Measurements from ENCODE around the gene RHBDF2. TPM values are rescaled to one million over a fixed set of nuclear protein-coding genes. Genes with fewer than 3 reads are reported as not detected.
"Not testable (repeated sequence)": the region's sequence is repeated elsewhere in the genome, so short reads cannot be mapped to it uniquely, and the experiment has no call there.

Gene RHBDF2
- total RNA-seq, 1 donor from 2014 or later: 12.3 TPM

DNA sequence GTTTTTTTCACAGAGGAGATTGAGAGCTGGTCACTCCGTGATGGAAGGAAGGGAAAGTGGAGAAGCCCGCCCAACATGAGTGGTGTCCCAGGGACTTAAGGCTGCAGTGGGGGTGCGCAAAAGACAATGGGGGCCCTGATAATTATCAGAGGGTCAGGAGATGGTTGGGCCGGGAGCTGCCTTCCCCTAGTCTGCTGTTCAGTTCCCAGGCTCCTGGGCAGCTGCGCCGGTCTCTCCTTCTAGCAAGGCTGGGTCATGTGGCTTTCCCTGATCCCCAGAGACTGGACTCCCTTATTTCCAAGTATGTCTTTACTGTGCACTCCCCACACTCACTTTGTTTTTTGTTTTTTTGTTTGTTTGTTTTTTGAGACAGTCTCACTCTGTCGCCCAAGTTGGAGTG, 20.0 kb upstream of the RHBDF2 start:
- H3K27ac Mint-ChIP-seq: no peak overlapping the region
- H3K36me3 Mint-ChIP-seq: no peaks in the 10 kb centered on the region
- no peak for DNase-seq (ENCODE audit: extremely low spot score, unreplicated experiment)
- TF ChIP-seq, protein P1, sequence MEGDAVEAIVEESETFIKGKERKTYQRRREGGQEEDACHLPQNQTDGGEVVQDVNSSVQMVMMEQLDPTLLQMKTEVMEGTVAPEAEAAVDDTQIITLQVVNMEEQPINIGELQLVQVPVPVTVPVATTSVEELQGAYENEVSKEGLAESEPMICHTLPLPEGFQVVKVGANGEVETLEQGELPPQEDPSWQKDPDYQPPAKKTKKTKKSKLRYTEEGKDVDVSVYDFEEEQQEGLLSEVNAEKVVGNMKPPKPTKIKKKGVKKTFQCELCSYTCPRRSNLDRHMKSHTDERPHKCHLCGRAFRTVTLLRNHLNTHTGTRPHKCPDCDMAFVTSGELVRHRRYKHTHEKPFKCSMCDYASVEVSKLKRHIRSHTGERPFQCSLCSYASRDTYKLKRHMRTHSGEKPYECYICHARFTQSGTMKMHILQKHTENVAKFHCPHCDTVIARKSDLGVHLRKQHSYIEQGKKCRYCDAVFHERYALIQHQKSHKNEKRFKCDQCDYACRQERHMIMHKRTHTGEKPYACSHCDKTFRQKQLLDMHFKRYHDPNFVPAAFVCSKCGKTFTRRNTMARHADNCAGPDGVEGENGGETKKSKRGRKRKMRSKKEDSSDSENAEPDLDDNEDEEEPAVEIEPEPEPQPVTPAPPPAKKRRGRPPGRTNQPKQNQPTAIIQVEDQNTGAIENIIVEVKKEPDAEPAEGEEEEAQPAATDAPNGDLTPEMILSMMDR (conservative IDR thresholded peaks at IDR 0.05): no peak
- peaks cover 33% of the 10 kb centered on the region for H3K27me3 Mint-ChIP-seq
- H3K4me1 Mint-ChIP-seq (ENCODE audit: unreplicated experiment): peaks cover 15% of the 10 kb centered on the region
- no peak overlapping the region for H3K4me3 Mint-ChIP-seq
- H3K9me3 Mint-ChIP-seq: no peaks in the 10 kb centered on the region

DNA sequence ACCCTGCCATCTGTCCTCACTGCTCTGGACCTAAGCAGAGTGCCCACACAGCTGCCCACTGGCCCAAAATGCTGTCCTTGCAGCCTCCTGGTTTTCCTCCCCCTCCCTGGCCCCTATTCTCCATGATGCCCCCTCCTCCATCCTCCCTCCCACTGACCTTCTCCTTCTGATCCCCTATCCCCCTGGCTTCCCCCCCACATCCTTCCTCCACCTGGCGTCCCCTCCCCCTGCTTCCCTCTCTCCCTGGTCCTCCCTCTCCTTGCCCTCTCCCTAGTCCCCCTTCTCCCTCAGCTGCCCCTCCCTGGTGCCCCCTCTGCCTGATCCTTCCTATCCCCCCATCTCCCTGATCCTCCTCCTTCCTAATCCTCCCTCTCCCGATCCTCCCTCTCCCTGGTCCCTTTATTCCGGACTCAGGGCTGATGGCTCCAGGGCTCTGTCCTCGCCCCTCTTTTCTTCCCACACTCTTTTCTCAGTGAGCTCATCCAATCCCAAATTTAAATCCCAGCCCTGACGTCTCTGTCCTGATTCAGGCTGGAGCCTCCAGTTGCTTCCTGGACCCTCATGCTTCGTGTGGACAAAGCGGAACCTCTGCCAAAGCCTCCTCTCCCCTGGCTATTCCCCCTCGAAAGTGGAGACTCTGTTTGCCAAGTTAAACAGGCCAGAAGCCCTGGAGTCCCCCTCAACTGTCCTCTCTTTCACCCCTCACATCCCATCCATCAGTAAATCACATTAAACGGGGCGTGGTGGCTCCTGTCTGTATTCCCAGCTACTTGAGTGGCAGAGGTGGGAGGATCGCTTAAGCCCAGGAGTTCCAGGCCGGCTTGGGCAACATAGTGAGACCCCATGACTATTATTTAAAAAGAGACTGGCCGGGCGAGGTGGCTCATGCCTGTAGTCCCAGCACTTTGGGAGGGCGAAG, 18.1 kb upstream of the RHBDF2 start:
- TF ChIP-seq, protein P1 (conservative IDR thresholded peaks at IDR 0.05): no peak
- Mint-ChIP-seq H3K4me1 (ENCODE audit: unreplicated experiment) (peaks cover 5% of the 10 kb centered on the region), H3K27me3 (peaks cover 26% of the 10 kb centered on the region), H3K27ac (no peak overlapping the region), H3K4me3 (no peak overlapping the region), H3K9me3 (no peaks in the 10 kb centered on the region), H3K36me3 (no peaks in the 10 kb centered on the region)
- no peak for DNase-seq (ENCODE audit: extremely low spot score, unreplicated experiment)

- TF ChIP-seq, protein P1 (conservative IDR thresholded peaks at IDR 0.05): no peak
- no peaks in the 10 kb centered on the region for H3K36me3 Mint-ChIP-seq
- H3K27me3 Mint-ChIP-seq: peaks cover 21% of the 10 kb centered on the region
- no peaks in the 10 kb centered on the region for H3K9me3 Mint-ChIP-seq
- DNase-seq (ENCODE audit: extremely low spot score, unreplicated experiment): no peak
- no peak overlapping the region for H3K27ac Mint-ChIP-seq
- H3K4me3 Mint-ChIP-seq: no peak overlapping the region
- no peaks in the 10 kb centered on the region for H3K4me1 Mint-ChIP-seq (ENCODE audit: unreplicated experiment)
Observed at GRCh38 chr17:76517638-76518038, 16.4 kb upstream of the RHBDF2 start.

GRCh38 chr17:76515274-76515949, 14.2 kb upstream of the RHBDF2 start:
- H3K27ac Mint-ChIP-seq: no peak overlapping the region
- no peaks in the 10 kb centered on the region for H3K4me1 Mint-ChIP-seq (ENCODE audit: unreplicated experiment)
- DNase-seq (ENCODE audit: extremely low spot score, unreplicated experiment): no peak
- no peaks in the 10 kb centered on the region for H3K9me3 Mint-ChIP-seq
- H3K27me3 Mint-ChIP-seq: peaks cover 10% of the 10 kb centered on the region
- H3K36me3 Mint-ChIP-seq: no peaks in the 10 kb centered on the region
- TF ChIP-seq, protein P1 (conservative IDR thresholded peaks at IDR 0.05): no peak
- no peak overlapping the region for H3K4me3 Mint-ChIP-seq

DNA sequence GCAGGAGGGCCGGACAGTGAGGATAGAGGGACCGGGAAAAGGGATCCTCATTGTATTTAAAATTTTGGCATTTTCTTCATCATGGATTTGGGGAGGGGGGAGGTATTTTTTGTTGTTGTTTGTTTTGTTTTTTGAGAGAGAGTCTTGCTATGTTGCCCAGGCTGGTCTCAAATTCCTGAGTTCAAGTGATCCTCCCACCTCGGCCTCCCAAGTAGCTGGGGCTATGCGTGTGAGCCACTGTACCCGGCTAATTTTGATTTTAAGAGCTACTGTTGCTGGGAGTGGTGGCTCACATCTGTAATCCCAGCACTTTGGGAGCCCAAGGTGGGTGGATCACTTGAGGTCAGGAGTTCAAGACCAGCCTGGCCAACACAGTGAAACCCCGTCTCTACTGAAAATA, 13.1 kb upstream of the RHBDF2 start:
- H3K9me3 Mint-ChIP-seq; H3K36me3 Mint-ChIP-seq; H3K27me3 Mint-ChIP-seq; H3K27ac Mint-ChIP-seq; DNase-seq (ENCODE audit: extremely low spot score, unreplicated experiment); H3K4me3 Mint-ChIP-seq; H3K4me1 Mint-ChIP-seq (ENCODE audit: unreplicated experiment): not testable (repeated sequence)

GRCh38 chr17:76513306-76513692, 12.1 kb upstream of the RHBDF2 start:
- no peaks in the 10 kb centered on the region for H3K36me3 Mint-ChIP-seq
- no peak for DNase-seq (ENCODE audit: extremely low spot score, unreplicated experiment)
- no peaks in the 10 kb centered on the region for H3K9me3 Mint-ChIP-seq
- H3K4me3 Mint-ChIP-seq: no peak overlapping the region
- no peaks in the 10 kb centered on the region for H3K4me1 Mint-ChIP-seq (ENCODE audit: unreplicated experiment)
- TF ChIP-seq, protein P1 (conservative IDR thresholded peaks at IDR 0.05): no peak
- H3K27me3 Mint-ChIP-seq: peaks cover 4% of the 10 kb centered on the region
- H3K27ac Mint-ChIP-seq: no peak overlapping the region

Data from type B pancreatic cell (in vitro differentiated cells).